Keratinocyte (primary cell): Measurements from ENCODE around the gene CAPN5. TPM values are rescaled to one million over a fixed set of nuclear protein-coding genes. Genes with fewer than 3 reads are reported as not detected.

Source experiments
- DNase-seq: peaks from one replicate; pipeline ENCODE4 v3.0.0-alpha.2; 2011; ENCODE audit warnings: low read depth, missing footprints, low spot score
- FAIRE-seq: peaks from 2 replicates; lab custom pipeline; 2011; peaks lifted over from hg19 to GRCh38; lab: Jason Lieb, UNC
- H2AFZ ChIP-seq: 2 replicates; pipeline ENCODE4 v1.6.0; 2012; ENCODE audit warnings: low read length, control low read depth, inconsistent platforms; ENCODE audit not compliant: control insufficient read depth
- H3K27ac ChIP-seq: 2 replicates; pipeline ENCODE4 v1.5.1; 2011; ENCODE audit warnings: low read length; ENCODE audit not compliant: control insufficient read depth, insufficient read depth
- H3K27me3 ChIP-seq: 3 replicates; pipeline ENCODE4 v1.6.0; 2011; ENCODE audit warnings: low read length; ENCODE audit not compliant: control insufficient read depth, insufficient read depth; ENCODE audit errors: extremely low read depth
- H3K36me3 ChIP-seq, 2 experiments: 2 replicates in 1 of 2; 3 replicates in 1 of 2; pipeline ENCODE4 v1.5.1; 2011; ENCODE audit warnings: low read length in 2 of 2, mild to moderate bottlenecking in 1 of 2; ENCODE audit not compliant: control insufficient read depth in 2 of 2, insufficient read depth in 2 of 2; ENCODE audit errors: extremely low read depth in 1 of 2
- H3K4me1 ChIP-seq: 3 replicates; pipeline ENCODE4 v1.5.1; 2011; ENCODE audit warnings: low read length; ENCODE audit not compliant: control insufficient read depth, insufficient read depth; ENCODE audit errors: extremely low read depth
- H3K4me2 ChIP-seq: 3 replicates; pipeline ENCODE4 v1.6.0; 2011; ENCODE audit warnings: low read depth, low read length; ENCODE audit not compliant: control insufficient read depth, insufficient read depth; ENCODE audit errors: extremely low read depth
- H3K4me3 ChIP-seq, 3 experiments: fragments of 200-600 bp in 1 of 3; sonication (generic) in 1 of 3; 2 replicates in 2 of 3; 3 replicates in 1 of 3; pipeline ENCODE4 v1.5.1; 2011 to 2016; ENCODE audit warnings: low read length in 3 of 3, mild to moderate bottlenecking in 3 of 3, control low read depth in 2 of 3, inconsistent platforms in 1 of 3, low read depth in 1 of 3, mixed read lengths in 1 of 3, mixed run types in 1 of 3, moderate library complexity in 1 of 3; ENCODE audit not compliant: control insufficient read depth in 2 of 3, insufficient read depth in 2 of 3; ENCODE audit errors: extremely low read depth in 1 of 3
- H3K79me2 ChIP-seq: 2 replicates; pipeline ENCODE4 v1.6.0; 2012; ENCODE audit warnings: low read length; ENCODE audit not compliant: control insufficient read depth, insufficient read depth
- H3K9ac ChIP-seq: 3 replicates; pipeline ENCODE4 v1.6.0; 2011; ENCODE audit warnings: low read length; ENCODE audit not compliant: control insufficient read depth, insufficient read depth; ENCODE audit errors: extremely low read depth
- H3K9me1 ChIP-seq: 3 replicates; pipeline ENCODE4 v1.6.0; 2011; ENCODE audit warnings: low read length; ENCODE audit not compliant: control insufficient read depth, insufficient read depth; ENCODE audit errors: extremely low read depth
- H3K9me3 ChIP-seq: 2 replicates; pipeline ENCODE4 v1.5.1; 2012; ENCODE audit warnings: low read depth, low read length; ENCODE audit not compliant: control insufficient read depth
- H4K20me1 ChIP-seq: 3 replicates; pipeline ENCODE4 v1.6.0; 2011; ENCODE audit warnings: low read length; ENCODE audit not compliant: control insufficient read depth, insufficient read depth; ENCODE audit errors: extremely low read depth
- EZH2 ChIP-seq: IDR thresholded peaks from one replicate; pipeline ENCODE4 v1.6.1; 2012; ENCODE audit warnings: inconsistent platforms, mild to moderate bottlenecking, low read length, moderate library complexity
- dilution Hi-C: fragments of 300-500 bp; cut with MboI; formaldehyde crosslinking; loops from one replicate; pipeline ENCODE4 v1.7.0; 2020; ENCODE audit warnings: low sequenced_read_pairs; ENCODE audit not compliant: extremely low pct_ligation_motif_present
- polyA plus RNA-seq, 5 experiments: library from polyadenylated mRNA; depleted of rRNA in 3 of 5; stranded (reverse) in 3 of 5; stranded (forward) in 1 of 5; unstranded in 1 of 5; fragments of >200 nt; gene quantifications; 1 replicate in 1 of 5; 2 replicates in 3 of 5; 3 replicates in 1 of 5; pipeline versions ENCODE4 v1.2.1 to v1.2.3, GENCODE V29; 2011 to 2012; ENCODE audit warnings: missing spikeins in 2 of 5, low read depth in 1 of 5, low replicate concordance in 1 of 5
- TF ChIP-seq, protein P1 (sequence below), 3 experiments: IDR thresholded peaks in 1 of 3; conservative IDR thresholded peaks in 1 of 3; optimal IDR thresholded peaks in 1 of 3; 2 replicates in 2 of 3; 3 replicates in 1 of 3; pipeline versions ENCODE3 to v1.5.1; 2011; ENCODE audit warnings: low read length in 3 of 3, mild to moderate bottlenecking in 3 of 3, moderate library complexity in 2 of 3, control low read depth in 1 of 3, inconsistent platforms in 1 of 3; ENCODE audit not compliant: insufficient read depth in 2 of 3; ENCODE audit errors: extremely low read depth in 1 of 3

CAPN5 gene
- polyA plus RNA-seq, 1 donor (not counting 4 experiments of a cell fraction or from before 2014, with no cell fraction given), result 1.2 TPM

DNA sequence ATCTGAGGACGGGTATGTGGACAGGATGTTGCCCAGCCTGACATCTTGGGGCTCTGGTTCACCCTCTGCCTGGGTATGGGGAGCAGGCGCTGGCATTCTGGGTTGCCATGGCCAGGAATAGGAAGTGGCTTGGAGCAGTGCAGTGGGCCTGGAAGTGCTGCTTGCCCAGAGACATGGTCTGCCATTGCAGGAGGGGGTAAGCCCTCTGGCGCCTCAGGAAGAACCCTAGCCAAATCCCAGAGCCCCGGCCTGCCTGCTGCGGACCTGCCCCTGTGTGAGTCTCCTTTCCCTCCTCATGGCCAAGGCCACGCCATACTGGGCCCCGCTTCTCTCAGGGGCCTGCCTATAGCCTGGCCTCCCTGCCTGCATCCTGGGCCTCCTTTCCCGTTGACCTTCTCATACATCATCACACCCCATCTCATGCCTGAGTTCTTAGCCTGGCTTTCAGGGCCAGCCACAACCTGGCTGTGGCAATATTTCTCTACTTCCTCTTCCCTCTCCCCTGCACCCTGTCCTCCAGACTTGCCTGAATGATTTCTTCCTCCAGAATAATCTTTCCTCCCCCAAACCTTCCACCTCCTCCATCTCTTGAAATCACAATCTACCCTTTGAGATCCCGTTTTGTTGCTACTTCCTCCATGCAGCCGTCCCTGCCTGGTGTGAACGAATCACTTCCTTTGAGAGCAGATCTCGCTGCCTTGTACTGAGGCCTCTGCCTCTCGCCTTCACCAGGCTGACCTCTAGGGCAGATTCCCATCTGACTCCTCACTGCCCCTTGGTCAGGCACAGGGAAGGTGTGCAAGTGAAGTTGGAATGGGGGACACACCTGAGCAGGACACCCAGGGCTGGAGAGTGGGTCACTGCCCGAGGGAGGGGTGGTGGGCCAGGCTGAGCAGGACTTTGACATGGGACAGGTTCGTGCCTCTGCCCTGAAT lies 5.2 kb downstream of the CAPN5 start:
- H3K27ac ChIP-seq, result no peak overlapping the region
- H3K4me1 ChIP-seq, result peaks cover 5% of the 10 kb centered on the region
- dilution Hi-C loops, result no loop called here

DNA sequence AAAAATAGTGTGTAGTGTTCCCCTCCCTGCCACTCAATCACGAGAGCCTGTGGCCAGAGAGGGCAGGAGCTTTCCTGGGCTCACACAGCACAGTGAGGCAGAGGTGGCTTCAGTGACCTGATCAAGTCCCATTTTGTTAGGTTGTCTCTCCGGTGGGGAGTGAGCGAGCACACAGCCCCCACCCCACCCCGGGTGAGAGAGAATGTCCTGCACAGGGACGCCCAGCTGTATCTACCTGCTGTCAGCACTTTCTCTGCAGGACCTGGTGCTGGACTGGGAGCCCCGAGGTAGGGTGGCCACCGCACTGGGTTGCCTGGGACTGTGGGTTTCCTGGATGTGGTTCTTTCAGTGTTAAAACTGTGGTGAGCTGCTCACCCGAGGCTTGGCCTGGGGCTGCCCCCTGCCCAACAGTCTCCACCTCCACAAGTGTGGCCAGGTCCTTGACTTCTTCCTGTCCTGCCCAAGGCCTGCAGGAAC lies 6.1 kb downstream of the CAPN5 start:
- no peak overlapping the region for H3K4me3 ChIP-seq
- no peak for FAIRE-seq
- no peak overlapping the region for H3K27ac ChIP-seq
- H3K9me3 ChIP-seq, result no peaks in the 10 kb centered on the region
- H3K79me2 ChIP-seq, result no peaks in the 10 kb centered on the region
- dilution Hi-C loops, result no loop called here
- peaks cover 5% of the 10 kb centered on the region for H3K4me1 ChIP-seq
- no peaks in the 10 kb centered on the region for H3K36me3 ChIP-seq
- DNase-seq, result no peak
- TF ChIP-seq, protein P1, sequence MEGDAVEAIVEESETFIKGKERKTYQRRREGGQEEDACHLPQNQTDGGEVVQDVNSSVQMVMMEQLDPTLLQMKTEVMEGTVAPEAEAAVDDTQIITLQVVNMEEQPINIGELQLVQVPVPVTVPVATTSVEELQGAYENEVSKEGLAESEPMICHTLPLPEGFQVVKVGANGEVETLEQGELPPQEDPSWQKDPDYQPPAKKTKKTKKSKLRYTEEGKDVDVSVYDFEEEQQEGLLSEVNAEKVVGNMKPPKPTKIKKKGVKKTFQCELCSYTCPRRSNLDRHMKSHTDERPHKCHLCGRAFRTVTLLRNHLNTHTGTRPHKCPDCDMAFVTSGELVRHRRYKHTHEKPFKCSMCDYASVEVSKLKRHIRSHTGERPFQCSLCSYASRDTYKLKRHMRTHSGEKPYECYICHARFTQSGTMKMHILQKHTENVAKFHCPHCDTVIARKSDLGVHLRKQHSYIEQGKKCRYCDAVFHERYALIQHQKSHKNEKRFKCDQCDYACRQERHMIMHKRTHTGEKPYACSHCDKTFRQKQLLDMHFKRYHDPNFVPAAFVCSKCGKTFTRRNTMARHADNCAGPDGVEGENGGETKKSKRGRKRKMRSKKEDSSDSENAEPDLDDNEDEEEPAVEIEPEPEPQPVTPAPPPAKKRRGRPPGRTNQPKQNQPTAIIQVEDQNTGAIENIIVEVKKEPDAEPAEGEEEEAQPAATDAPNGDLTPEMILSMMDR (optimal IDR thresholded peaks at IDR 0.05 in 1 of 3, IDR thresholded peaks at IDR 0.05 in 1 of 3, conservative IDR thresholded peaks at IDR 0.05 in 1 of 3; ENCODE audit: extremely low read depth in 1 of 3, insufficient read depth in 2 of 3, low read length in 3 of 3), result no peak
- TF ChIP-seq EZH2, result no peak
- H2AFZ ChIP-seq, result no peak overlapping the region
- H4K20me1 ChIP-seq, result no peaks in the 10 kb centered on the region
- no peak overlapping the region for H3K9ac ChIP-seq
- H3K27me3 ChIP-seq, result peaks cover 21% of the 10 kb centered on the region
- no peaks in the 10 kb centered on the region for H3K9me1 ChIP-seq
- H3K4me2 ChIP-seq, result no peak overlapping the region

More for the DNA sequence above, 5.2 kb downstream of the CAPN5 start:
- H3K9me1 ChIP-seq, result no peaks in the 10 kb centered on the region
- H2AFZ ChIP-seq, result no peak overlapping the region
- no peak overlapping the region for H3K4me3 ChIP-seq
- no peaks in the 10 kb centered on the region for H3K9me3 ChIP-seq
- no peak for TF ChIP-seq EZH2
- TF ChIP-seq, protein P1 (optimal IDR thresholded peaks at IDR 0.05 in 1 of 3, IDR thresholded peaks at IDR 0.05 in 1 of 3, conservative IDR thresholded peaks at IDR 0.05 in 1 of 3; ENCODE audit: extremely low read depth in 1 of 3, insufficient read depth in 2 of 3, low read length in 3 of 3), result no peak
- no peak overlapping the region for H3K9ac ChIP-seq
- no peak overlapping the region for H3K4me2 ChIP-seq
- DNase-seq, result no peak
- no peaks in the 10 kb centered on the region for H4K20me1 ChIP-seq
- peaks cover 23% of the 10 kb centered on the region for H3K27me3 ChIP-seq
- FAIRE-seq, result no peak
- no peaks in the 10 kb centered on the region for H3K79me2 ChIP-seq
- no peaks in the 10 kb centered on the region for H3K36me3 ChIP-seq
